H1 (cell line): ENCODE results near the gene EVI5. TPM values are rescaled to one million over a fixed set of nuclear protein-coding genes. Genes with fewer than 3 reads are reported as not detected.

Source experiments
- polyA plus RNA-seq, 7 experiments: library from polyadenylated mRNA; depleted of rRNA in 3 of 7; stranded (reverse) in 5 of 7; unstranded in 2 of 7; fragments of >200 nt in 5 of 7; fragments of 200-250 nt in 2 of 7; gene quantifications; 1 replicate in 5 of 7; 2 replicates in 1 of 7; 4 replicates in 1 of 7; pipeline versions ENCODE4 v1.2.1 to v1.2.3, GENCODE V29; 2011 to 2013; ENCODE audit warnings: missing spikeins in 2 of 7, mixed read lengths in 2 of 7
- total RNA-seq: library from RNA; stranded (reverse); fragmentation: NEBNext Ultra II Directional; extraction: Animal tissue kit (Norgen Biotek cat#: 25700); gene quantifications from 2 replicates; pipeline ENCODE4 v1.2.1, GENCODE V29; 2021
- TF ChIP-seq, protein P1 (sequence below): fragments of 300-600 bp; sonication (generic); IDR thresholded peaks from 2 replicates; pipeline ENCODE4 v1.7.1; 2012; ENCODE audit warnings: low read length, moderate library complexity, mild to moderate bottlenecking, inconsistent platforms; ENCODE audit not compliant: insufficient replicate concordance
- TF ChIP-seq, protein P2 (sequence below): IDR thresholded peaks from 2 replicates; pipeline ENCODE4 v1.6.1; 2012; ENCODE audit warnings: inconsistent platforms

EVI5 gene
- total and polyA plus RNA-seq, 2 of the 8 experiments (the other 6 are each of a cell fraction or from before 2014, with no cell fraction given): 1.7 to 13.7 TPM

GRCh38 chr1:92709738-92710137 is 75.2 kb downstream of the EVI5 start (continued):
- TF ChIP-seq, protein P1, sequence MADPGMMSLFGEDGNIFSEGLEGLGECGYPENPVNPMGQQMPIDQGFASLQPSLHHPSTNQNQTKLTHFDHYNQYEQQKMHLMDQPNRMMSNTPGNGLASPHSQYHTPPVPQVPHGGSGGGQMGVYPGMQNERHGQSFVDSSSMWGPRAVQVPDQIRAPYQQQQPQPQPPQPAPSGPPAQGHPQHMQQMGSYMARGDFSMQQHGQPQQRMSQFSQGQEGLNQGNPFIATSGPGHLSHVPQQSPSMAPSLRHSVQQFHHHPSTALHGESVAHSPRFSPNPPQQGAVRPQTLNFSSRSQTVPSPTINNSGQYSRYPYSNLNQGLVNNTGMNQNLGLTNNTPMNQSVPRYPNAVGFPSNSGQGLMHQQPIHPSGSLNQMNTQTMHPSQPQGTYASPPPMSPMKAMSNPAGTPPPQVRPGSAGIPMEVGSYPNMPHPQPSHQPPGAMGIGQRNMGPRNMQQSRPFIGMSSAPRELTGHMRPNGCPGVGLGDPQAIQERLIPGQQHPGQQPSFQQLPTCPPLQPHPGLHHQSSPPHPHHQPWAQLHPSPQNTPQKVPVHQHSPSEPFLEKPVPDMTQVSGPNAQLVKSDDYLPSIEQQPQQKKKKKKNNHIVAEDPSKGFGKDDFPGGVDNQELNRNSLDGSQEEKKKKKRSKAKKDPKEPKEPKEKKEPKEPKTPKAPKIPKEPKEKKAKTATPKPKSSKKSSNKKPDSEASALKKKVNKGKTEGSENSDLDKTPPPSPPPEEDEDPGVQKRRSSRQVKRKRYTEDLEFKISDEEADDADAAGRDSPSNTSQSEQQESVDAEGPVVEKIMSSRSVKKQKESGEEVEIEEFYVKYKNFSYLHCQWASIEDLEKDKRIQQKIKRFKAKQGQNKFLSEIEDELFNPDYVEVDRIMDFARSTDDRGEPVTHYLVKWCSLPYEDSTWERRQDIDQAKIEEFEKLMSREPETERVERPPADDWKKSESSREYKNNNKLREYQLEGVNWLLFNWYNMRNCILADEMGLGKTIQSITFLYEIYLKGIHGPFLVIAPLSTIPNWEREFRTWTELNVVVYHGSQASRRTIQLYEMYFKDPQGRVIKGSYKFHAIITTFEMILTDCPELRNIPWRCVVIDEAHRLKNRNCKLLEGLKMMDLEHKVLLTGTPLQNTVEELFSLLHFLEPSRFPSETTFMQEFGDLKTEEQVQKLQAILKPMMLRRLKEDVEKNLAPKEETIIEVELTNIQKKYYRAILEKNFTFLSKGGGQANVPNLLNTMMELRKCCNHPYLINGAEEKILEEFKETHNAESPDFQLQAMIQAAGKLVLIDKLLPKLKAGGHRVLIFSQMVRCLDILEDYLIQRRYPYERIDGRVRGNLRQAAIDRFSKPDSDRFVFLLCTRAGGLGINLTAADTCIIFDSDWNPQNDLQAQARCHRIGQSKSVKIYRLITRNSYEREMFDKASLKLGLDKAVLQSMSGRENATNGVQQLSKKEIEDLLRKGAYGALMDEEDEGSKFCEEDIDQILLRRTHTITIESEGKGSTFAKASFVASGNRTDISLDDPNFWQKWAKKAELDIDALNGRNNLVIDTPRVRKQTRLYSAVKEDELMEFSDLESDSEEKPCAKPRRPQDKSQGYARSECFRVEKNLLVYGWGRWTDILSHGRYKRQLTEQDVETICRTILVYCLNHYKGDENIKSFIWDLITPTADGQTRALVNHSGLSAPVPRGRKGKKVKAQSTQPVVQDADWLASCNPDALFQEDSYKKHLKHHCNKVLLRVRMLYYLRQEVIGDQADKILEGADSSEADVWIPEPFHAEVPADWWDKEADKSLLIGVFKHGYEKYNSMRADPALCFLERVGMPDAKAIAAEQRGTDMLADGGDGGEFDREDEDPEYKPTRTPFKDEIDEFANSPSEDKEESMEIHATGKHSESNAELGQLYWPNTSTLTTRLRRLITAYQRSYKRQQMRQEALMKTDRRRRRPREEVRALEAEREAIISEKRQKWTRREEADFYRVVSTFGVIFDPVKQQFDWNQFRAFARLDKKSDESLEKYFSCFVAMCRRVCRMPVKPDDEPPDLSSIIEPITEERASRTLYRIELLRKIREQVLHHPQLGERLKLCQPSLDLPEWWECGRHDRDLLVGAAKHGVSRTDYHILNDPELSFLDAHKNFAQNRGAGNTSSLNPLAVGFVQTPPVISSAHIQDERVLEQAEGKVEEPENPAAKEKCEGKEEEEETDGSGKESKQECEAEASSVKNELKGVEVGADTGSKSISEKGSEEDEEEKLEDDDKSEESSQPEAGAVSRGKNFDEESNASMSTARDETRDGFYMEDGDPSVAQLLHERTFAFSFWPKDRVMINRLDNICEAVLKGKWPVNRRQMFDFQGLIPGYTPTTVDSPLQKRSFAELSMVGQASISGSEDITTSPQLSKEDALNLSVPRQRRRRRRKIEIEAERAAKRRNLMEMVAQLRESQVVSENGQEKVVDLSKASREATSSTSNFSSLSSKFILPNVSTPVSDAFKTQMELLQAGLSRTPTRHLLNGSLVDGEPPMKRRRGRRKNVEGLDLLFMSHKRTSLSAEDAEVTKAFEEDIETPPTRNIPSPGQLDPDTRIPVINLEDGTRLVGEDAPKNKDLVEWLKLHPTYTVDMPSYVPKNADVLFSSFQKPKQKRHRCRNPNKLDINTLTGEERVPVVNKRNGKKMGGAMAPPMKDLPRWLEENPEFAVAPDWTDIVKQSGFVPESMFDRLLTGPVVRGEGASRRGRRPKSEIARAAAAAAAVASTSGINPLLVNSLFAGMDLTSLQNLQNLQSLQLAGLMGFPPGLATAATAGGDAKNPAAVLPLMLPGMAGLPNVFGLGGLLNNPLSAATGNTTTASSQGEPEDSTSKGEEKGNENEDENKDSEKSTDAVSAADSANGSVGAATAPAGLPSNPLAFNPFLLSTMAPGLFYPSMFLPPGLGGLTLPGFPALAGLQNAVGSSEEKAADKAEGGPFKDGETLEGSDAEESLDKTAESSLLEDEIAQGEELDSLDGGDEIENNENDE: peak; percentile 55
- TF ChIP-seq, protein P2, sequence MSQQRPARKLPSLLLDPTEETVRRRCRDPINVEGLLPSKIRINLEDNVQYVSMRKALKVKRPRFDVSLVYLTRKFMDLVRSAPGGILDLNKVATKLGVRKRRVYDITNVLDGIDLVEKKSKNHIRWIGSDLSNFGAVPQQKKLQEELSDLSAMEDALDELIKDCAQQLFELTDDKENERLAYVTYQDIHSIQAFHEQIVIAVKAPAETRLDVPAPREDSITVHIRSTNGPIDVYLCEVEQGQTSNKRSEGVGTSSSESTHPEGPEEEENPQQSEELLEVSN: no peak
